Measurements from ENCODE around the gene ARHGEF1. TPM values are rescaled to one million over a fixed set of nuclear protein-coding genes. Genes with fewer than 3 reads are reported as not detected.

Gene ARHGEF1
- total RNA-seq, 2 donors from 2014 or later: 929 to 961 TPM

DNA sequence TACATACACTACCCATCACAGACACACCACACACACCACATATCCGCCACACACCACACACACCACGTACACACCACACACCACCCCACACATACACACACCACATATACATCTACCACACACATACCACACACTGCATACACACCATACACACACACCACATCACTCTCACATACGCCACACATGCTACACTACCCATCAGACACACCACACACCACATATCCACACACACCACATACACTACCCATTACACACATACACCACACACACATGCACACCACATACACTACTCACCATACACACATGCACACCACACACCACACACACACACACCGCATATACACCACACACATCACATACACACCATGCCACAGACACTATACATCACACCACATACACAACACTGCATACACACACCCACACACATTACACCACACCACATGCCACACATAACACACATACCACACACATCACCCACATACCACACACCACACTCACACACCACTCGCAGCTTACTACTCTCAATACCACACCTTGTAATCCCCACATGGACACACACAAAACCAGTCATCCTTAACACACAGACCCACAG is 35.8 kb downstream of the ARHGEF1 start:
- no peak for ATAC-seq
- H3K4me1 Mint-ChIP-seq: peaks cover 23% of the 10 kb centered on the region
- no peak for DNase-seq
- peaks cover 19% of the 10 kb centered on the region for H3K27me3 Mint-ChIP-seq
- no peaks in the 10 kb centered on the region for H3K9me3 ChIP-seq (ENCODE audit: control insufficient read depth, low read length, poor library complexity, severe bottlenecking)
- H3K27ac Mint-ChIP-seq: no peak overlapping the region
- peaks cover 15% of the 10 kb centered on the region for H3K36me3 Mint-ChIP-seq (ENCODE audit: low read depth)
- H3K4me3 Mint-ChIP-seq: no peak overlapping the region

DNA sequence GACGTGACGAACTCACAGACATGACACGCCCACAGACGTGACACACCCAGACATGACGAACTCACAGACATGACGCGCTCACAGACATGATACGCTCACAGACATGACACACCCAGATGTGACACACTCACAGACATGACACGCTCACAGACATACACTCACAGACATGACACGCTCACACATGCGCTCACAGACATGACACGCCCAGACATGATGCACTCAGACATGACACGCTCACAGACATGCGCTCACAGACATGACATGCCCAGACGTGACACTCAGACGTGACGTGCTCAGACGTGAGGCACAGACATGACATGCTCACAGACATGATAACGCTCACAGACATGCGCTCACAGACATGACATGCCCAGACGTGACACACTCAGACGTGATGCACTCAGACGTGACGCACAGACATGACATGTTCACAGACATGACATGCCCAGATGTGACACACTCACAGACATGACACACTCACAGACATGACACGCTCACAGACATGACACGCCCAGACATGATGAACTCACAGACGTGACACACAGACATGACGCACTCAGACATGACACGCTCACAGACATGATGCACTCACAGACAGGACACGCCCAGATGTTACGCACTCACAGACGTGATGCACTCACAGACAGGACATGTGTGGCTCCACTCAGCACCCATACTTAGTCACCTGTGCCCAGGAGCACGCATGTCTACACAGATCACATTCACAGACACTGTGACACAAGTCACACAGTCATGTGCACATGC is 37.1 kb downstream of the ARHGEF1 start:
- H3K36me3 Mint-ChIP-seq (ENCODE audit: low read depth): peaks cover 12% of the 10 kb centered on the region
- ATAC-seq (no peak), DNase-seq (no peak)
- H3K27ac Mint-ChIP-seq: peak overlapping the region; percentile 53
- no peaks in the 10 kb centered on the region for H3K9me3 ChIP-seq (ENCODE audit: control insufficient read depth, low read length, poor library complexity, severe bottlenecking)
- peaks cover 19% of the 10 kb centered on the region for H3K27me3 Mint-ChIP-seq
- peaks cover 16% of the 10 kb centered on the region for H3K4me1 Mint-ChIP-seq
- no peak overlapping the region for H3K4me3 Mint-ChIP-seq

DNA sequence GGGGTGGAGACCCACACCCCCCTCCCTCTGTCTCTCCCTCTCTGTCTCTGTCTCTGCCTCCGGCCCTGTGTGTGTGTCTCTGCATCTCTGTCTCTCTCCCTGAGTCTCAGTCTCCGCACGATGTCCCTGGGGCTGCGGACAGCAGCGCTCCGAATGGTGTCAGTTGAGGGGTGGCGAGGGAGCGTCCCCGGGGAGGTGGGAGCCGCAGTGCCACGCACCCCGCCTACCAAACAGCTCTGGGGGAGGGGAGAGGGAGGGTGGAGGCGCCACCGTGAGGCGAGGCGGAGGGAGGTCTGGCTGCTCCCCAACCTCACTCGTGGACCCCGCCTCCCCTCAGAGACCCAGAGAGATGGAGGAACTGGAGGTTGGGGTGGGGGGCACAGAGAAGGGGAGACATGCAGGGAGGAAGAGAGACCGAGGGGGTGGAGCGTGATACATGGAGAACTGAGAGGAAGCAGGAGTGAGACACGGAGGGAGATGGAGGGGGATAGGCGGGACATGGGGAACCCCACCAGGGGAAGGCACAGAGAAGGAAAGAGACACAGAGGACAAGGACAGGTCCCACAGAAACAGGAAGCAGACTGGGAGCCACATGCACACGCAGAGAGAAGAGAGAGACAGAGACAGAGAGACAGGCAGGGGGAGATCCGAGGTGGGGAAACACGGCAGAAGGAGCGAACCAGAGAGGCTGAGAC is 38.0 kb downstream of the ARHGEF1 start:
- Mint-ChIP-seq H3K27ac (peak overlapping the region; percentile 53), H3K4me1 (peaks cover 16% of the 10 kb centered on the region), H3K27me3 (peaks cover 19% of the 10 kb centered on the region), H3K4me3 (no peak overlapping the region), H3K36me3 (ENCODE audit: low read depth) (peaks cover 12% of the 10 kb centered on the region)
- no peak for ATAC-seq
- DNase-seq: no peak
- no peaks in the 10 kb centered on the region for H3K9me3 ChIP-seq (ENCODE audit: control insufficient read depth, low read length, poor library complexity, severe bottlenecking)

DNA sequence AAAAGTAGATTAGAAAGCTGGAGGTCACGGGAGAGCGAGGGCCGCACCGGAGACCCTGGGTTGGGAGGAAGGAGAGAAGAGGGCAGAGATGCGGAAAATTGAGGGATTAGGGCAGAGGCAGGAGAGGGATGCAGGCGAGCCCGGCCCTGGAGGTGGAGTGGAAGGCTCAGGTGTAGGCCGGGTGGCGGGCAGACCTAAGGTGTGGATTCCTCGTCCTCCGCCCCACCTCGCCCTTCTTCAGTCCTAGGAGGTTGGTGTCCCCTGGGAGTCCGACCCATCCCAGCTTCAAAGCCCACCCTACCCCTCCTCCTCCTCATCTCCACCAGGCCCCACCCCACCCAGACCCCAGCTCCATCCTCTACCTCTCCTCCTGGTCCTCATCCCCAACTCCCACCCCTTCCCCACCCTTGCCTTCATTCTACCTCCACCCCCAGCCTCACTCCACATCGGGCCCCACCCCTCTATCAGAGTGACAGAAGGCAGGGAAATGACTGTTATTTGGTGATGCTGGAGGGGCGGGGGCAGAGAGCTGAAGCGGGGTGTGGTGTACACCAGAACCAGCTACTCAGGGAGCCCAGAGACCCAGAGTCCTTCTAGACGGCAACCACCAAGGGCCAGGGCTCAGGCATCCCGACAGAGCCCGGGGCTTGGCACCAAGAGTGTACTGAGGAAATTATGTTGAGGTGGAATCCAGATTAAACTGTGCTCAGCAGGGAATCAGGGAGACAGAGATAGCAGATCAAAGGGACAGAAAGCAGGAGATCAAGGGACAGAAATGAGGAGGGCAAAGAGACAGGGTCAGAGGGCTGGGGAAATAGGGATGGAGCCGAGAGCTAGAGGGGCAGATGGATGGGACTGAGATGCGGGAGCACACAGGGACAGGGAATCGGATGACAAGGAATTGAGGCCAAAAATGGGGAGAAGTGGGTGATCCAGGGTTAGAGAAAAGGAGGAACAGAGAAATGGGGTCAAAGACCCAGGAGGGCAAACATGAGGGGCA is 38.9 kb downstream of the ARHGEF1 start:
- H3K4me3 Mint-ChIP-seq: no peak overlapping the region
- no peaks in the 10 kb centered on the region for H3K9me3 ChIP-seq (ENCODE audit: control insufficient read depth, low read length, poor library complexity, severe bottlenecking)
- ATAC-seq (no peak), DNase-seq (no peak)
- peaks cover 19% of the 10 kb centered on the region for H3K27me3 Mint-ChIP-seq
- peaks cover 16% of the 10 kb centered on the region for H3K4me1 Mint-ChIP-seq
- H3K27ac Mint-ChIP-seq: no peak overlapping the region
- peaks cover 12% of the 10 kb centered on the region for H3K36me3 Mint-ChIP-seq (ENCODE audit: low read depth)

DNA sequence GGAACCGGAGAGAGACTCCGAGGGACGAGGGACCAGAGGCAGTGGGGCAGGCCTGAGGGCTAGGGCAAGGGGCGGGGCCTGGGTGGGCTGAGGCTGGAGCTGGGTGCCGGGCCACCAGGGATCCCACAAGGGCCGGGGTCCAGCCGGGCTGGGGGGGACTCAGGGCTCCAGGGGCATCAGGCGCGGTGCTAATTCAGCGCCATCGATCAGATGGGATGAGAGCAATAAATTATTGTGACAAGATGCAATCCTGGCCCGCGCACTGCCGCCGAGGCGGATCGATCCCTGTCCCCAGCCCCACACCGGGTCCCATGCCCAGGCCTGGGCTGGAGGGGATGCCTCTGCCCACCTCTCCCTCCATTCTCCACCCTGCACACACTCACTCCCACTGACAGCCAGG is 39.6 kb downstream of the ARHGEF1 start:
- H3K27me3 Mint-ChIP-seq: peaks cover 19% of the 10 kb centered on the region
- H3K4me3 Mint-ChIP-seq: no peak overlapping the region
- DNase-seq (no peak), ATAC-seq (no peak)
- H3K9me3 ChIP-seq (ENCODE audit: control insufficient read depth, low read length, poor library complexity, severe bottlenecking): no peaks in the 10 kb centered on the region
- H3K27ac Mint-ChIP-seq: no peak overlapping the region
- H3K36me3 Mint-ChIP-seq (ENCODE audit: low read depth): peaks cover 12% of the 10 kb centered on the region
- H3K4me1 Mint-ChIP-seq: peaks cover 16% of the 10 kb centered on the region

DNA sequence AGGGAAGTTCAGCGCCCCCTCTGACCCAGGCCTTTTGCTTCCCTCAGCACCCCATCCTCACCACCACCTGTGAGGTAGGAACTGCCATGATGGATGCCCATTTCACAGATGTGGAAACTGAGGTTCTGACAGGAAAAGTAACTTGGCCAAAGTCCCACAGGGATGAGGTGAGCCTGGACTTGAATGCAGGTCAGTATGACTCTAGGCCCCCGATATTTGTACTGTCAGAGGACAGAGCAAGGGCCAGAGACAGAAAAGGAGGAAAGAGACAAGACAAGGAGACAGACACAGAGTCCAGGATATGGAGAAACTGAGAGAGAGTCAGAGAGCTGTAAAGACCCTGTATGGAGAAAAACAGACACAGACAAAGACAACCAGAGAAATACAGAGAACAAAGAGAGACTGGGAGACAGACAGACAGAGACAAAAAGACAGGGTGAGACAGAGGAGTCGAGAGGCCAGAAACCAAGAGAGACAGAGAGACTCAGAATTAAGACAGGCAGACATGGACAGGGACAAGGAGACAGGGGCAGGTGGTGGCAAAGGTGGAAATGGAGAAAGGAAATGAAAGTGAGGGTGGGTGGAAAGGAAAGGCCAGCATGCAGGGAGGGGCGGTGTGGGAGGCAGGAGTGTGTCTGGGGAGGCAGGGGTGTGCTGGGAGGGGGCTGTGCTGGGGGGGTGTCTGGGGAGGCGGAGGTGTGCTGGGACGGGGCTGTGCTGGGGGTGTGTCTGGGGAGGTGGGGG is 40.2 kb downstream of the ARHGEF1 start:
- Mint-ChIP-seq H3K4me1 (peaks cover 16% of the 10 kb centered on the region), H3K4me3 (peak overlapping the region; percentile 67), H3K36me3 (ENCODE audit: low read depth) (peaks cover 12% of the 10 kb centered on the region), H3K27me3 (peaks cover 19% of the 10 kb centered on the region), H3K27ac (peak overlapping the region; percentile 43)
- no peaks in the 10 kb centered on the region for H3K9me3 ChIP-seq (ENCODE audit: control insufficient read depth, low read length, poor library complexity, severe bottlenecking)
- ATAC-seq (no peak), DNase-seq (no peak)

DNA sequence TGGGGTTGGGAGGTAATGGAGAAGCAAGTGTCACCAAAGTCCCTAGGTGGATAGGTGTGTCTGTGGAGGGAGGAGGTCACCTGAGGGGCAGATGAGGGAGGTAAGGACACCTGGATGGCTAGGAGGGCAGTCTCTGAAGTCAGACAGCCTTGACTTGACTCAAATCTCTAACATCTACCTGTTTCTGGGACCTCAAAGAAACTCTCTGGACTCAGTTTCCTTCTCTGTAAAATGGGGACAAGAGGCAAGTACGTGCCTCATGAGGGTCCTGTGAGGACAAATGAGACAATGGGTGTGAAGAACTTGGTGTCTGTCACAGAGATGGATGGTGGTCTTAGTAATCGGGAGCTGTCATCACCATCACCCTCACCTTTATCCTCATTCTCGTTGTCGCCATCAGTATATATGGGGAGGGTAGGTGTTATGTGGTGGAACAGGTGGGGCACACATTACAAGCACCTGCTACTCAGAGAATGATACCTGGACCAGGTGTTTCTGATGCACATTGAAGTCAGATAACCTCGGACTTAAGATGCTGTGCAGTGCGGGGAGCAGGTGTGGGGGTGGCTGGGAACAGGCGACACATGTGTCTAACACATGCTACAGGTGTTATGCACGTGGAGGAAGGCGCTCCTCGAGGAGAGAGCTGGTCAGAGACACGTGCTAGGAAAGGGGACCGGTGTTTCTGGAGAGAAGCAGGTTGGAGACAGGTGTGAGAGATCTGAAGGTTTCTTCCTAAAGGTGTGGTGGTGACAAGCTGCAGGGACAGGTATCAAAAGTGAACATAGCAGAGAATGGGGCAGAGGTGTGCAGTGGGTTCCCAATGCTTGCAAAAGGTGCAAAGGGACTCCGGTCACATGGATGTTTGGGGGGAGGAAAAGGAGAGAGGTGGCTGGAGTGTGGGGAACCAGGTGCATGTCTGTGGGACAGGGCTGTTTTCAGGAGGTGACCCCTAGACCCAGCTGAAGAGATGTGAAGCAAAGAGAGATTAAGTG is 41.5 kb downstream of the ARHGEF1 start:
- Mint-ChIP-seq H3K27ac (no peak overlapping the region), H3K27me3 (peaks cover 19% of the 10 kb centered on the region), H3K4me3 (peak overlapping the region; percentile 25), H3K36me3 (ENCODE audit: low read depth) (peaks cover 17% of the 10 kb centered on the region), H3K4me1 (peaks cover 24% of the 10 kb centered on the region)
- no peaks in the 10 kb centered on the region for H3K9me3 ChIP-seq (ENCODE audit: control insufficient read depth, low read length, poor library complexity, severe bottlenecking)
- DNase-seq (no peak), ATAC-seq (no peak)

DNA sequence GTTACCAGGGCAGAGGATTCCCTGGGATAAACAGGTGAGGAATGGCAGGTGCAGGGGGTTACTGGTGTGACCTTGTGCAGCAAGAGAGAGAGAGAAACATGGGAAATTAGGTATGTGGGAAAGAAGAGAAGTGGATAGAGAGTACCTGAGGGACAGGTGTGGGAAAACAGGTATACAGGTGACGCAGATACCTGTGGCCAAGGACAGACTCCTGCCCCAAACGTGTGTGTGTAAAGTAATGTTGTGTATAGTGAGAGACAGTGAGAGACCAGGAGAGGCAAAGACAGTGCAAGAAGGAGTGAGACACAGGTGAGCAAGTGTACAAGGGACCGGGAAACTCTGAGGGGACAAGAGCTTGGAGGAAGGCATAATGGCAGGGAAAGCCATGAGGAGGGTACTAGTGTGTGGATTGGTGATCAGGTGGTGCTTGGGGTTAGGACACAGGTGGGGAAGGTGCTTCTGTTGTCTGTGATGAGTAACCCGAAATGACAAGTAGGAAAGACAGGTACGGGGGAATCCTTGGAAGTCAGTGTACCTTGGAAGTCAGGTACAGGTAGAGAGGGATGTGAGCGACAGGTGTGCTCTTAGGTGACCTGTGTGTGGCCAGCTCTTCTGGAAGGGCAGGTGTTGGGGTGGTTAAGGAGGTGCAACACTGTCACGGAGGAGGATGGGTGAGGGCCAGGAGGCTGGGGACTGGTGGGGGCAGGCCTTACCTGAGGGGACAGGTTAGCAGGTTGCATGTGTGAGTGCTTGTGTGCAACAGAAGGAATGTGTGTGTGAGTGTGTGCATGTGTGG is 42.4 kb downstream of the ARHGEF1 start:
- ATAC-seq: no peak
- H3K4me1 Mint-ChIP-seq: peaks cover 24% of the 10 kb centered on the region

DNA sequence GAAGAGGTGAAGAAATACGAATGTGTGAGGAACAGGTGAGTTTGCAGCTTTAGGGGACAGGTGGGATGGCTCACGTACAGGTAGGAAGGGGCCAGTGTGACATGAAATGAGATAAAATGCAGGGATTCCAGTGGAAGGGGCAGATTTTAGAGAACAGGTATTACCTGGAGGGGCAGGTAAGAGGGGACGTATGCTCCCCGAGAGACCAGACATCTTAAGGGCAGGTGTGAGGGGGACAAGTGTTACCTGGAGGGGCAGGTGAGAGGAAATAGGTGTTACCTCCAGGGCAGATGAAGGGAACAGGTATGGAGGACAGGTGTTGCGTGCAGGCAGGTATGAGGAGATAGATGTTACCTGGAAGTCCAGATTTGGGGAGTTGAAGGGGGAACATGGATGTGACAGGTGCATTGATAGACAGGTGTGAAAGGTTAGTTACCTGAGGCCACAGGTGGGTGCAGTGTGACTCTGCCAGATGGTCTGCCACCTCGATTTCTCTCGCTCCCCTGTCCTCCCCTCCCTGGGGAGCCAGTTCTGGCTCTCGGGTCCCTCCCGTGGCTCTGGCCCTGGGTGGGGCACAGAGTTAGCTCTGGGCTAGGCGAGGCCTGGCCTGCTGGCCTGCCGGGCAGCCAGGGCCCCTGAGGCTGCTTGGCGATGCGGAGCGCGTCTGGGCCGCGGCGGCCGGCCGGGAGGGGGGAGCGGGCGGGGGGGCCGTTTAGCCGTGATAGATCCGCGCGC is 43.2 kb downstream of the ARHGEF1 start:
- ATAC-seq (no peak), DNase-seq (no peak)
- no peaks in the 10 kb centered on the region for H3K9me3 ChIP-seq (ENCODE audit: control insufficient read depth, low read length, poor library complexity, severe bottlenecking)
- Mint-ChIP-seq H3K4me1 (peaks cover 24% of the 10 kb centered on the region), H3K27ac (no peak overlapping the region), H3K27me3 (peaks cover 18% of the 10 kb centered on the region), H3K4me3 (no peak overlapping the region), H3K36me3 (ENCODE audit: low read depth) (peaks cover 16% of the 10 kb centered on the region)

More for the DNA sequence above, 42.4 kb downstream of the ARHGEF1 start:
- H3K27ac Mint-ChIP-seq: no peak overlapping the region
- H3K9me3 ChIP-seq (ENCODE audit: control insufficient read depth, low read length, poor library complexity, severe bottlenecking): no peaks in the 10 kb centered on the region
- H3K36me3 Mint-ChIP-seq (ENCODE audit: low read depth): peaks cover 17% of the 10 kb centered on the region
- H3K4me3 Mint-ChIP-seq: no peak overlapping the region
- no peak for DNase-seq
- peaks cover 19% of the 10 kb centered on the region for H3K27me3 Mint-ChIP-seq

DNA sequence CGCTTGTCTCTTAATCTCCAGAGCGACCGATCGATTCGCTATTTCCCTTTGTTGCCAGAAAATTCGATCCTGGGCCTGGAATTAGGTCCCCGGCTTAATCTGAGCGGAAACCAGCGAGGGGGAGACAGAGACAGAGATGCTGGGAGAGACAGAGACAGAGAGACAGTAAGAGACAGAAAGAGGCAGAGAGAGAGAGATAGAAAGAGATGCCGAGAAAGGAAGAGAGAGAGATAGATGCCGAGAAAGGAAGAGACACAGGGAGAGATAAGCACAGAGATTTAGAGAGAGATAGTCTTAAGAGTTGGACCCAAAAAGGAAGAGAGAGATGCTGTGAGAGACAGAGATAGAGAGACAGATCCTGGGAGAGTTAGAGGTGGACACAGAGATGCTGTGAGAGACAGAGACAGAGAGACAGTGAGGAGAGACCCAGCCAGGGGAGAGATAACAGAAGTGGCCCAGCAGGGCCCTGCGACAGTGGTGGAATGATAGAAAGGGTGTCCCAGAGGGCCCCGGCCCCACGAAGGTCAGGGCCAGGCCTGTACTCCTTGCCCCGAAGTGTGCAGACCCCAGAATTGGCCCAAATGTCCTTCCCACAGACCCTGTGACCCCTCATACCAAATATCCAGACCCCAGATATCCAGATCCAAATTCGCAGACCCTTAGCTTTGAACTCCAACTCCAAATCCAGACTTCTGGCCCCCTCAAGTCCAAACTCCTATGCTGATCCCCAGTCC is 43.9 kb downstream of the ARHGEF1 start:
- no peak overlapping the region for H3K4me3 Mint-ChIP-seq
- no peak overlapping the region for H3K27ac Mint-ChIP-seq
- peaks cover 14% of the 10 kb centered on the region for H3K27me3 Mint-ChIP-seq
- H3K36me3 Mint-ChIP-seq (ENCODE audit: low read depth): peaks cover 13% of the 10 kb centered on the region
- no peak for ATAC-seq
- H3K4me1 Mint-ChIP-seq: peaks cover 21% of the 10 kb centered on the region
- DNase-seq: no peak
- no peaks in the 10 kb centered on the region for H3K9me3 ChIP-seq (ENCODE audit: control insufficient read depth, low read length, poor library complexity, severe bottlenecking)

All from T-helper 17 cell (primary cell).